HepG2 (cell line): ENCODE measurements around the gene FGD3. TPM values are rescaled to one million over a fixed set of nuclear protein-coding genes. Genes with fewer than 3 reads are reported as not detected.

Source experiments
- ATAC-seq: fragments of 200-7000 bp; cut with Tn5 transposase; 3 replicates; pipeline ENCODE4 v1.9.1; 2020; ENCODE audit warnings: mild to moderate bottlenecking, moderate library complexity
- BruUV-seq: library from RNA; stranded (reverse); fragments of 400-500 nt; replicated peaks from 2 replicates; lab custom pipeline; 2021; lab: Mats Ljungman, UMichigan
- CTCF ChIA-PET: fragments of 300-600 bp; formaldehyde crosslinking; extraction: SDS; loops from one replicate; lab custom pipeline; 2021; ENCODE audit warnings: low total read pairs, inconsistent platforms, low intra/inter-chr PET ratio; lab: Yijun Ruan, JAX
- POLR2A ChIA-PET: fragments of 350-600 bp; sonication (Branson Sonifier 250); formaldehyde crosslinking; loops from one replicate; lab custom pipeline; 2020; ENCODE audit warnings: antibody characterized with exemption, inconsistent platforms; lab: Yijun Ruan, JAX
- DNase-seq: peaks from one replicate; pipeline ENCODE4 v3.0.0-alpha.2; 2015; ENCODE audit warnings: low spot score
- FAIRE-seq: peaks from 3 replicates; lab custom pipeline; 2011; peaks lifted over from hg19 to GRCh38; lab: Jason Lieb, UNC
- H2AFZ ChIP-seq: one replicate; pipeline ENCODE4 v1.6.1; 2011; ENCODE audit warnings: low read length, inconsistent platforms
- H3K27ac ChIP-seq: fragments of 300-600 bp; 3 replicates; pipeline ENCODE4 v1.8.0; 2011; ENCODE audit warnings: mixed run types, mild to moderate bottlenecking, mixed read lengths, low read length, inconsistent platforms; ENCODE audit not compliant: insufficient read depth; ENCODE audit errors: extremely low read length
- H3K27me3 ChIP-seq, 2 experiments: fragments of 200-600 bp in 1 of 2; 2 replicates in 1 of 2; 3 replicates in 1 of 2; pipeline versions ENCODE4 v1.6.0 to v1.8.0; 2011; ENCODE audit warnings: low read length in 2 of 2, mild to moderate bottlenecking in 2 of 2, moderate library complexity in 2 of 2, inconsistent platforms in 1 of 2; ENCODE audit not compliant: insufficient read depth in 2 of 2, control insufficient read depth in 1 of 2
- H3K36me3 ChIP-seq, 2 experiments: fragments of 200-600 bp in 1 of 2; replicated peaks in 1 of 2; 2 replicates in 1 of 2; 3 replicates in 1 of 2; pipeline versions ENCODE4 v1.5.1 to v1.8.0; 2011; ENCODE audit warnings: low read length in 2 of 2, inconsistent platforms in 1 of 2; ENCODE audit not compliant: insufficient read depth in 2 of 2, control insufficient read depth in 1 of 2
- H3K4me1 ChIP-seq: 2 replicates; pipeline ENCODE4 v1.5.1; 2012; ENCODE audit warnings: low read length, inconsistent platforms; ENCODE audit not compliant: insufficient read depth
- H3K4me2 ChIP-seq: 2 replicates; pipeline ENCODE4 v1.6.0; 2011; ENCODE audit warnings: low read depth, low read length, inconsistent platforms
- H3K4me3 ChIP-seq, 3 experiments: fragments of 200-600 bp in 1 of 3; sonication (generic), shearing (Covaris generic) in 1 of 3; replicated peaks in 1 of 3; 2 replicates each; pipeline ENCODE4 v1.5.1; 2011 to 2016; ENCODE audit warnings: low read length in 3 of 3, inconsistent platforms in 2 of 3, low read depth in 2 of 3, mild to moderate bottlenecking in 2 of 3, control low read depth in 1 of 3, mixed read lengths in 1 of 3; ENCODE audit not compliant: insufficient read depth in 1 of 3
- H3K79me2 ChIP-seq: one replicate; pipeline ENCODE4 v1.6.1; 2011; ENCODE audit warnings: low read length, inconsistent platforms; ENCODE audit not compliant: insufficient read depth
- H3K9ac ChIP-seq: 2 replicates; pipeline ENCODE4 v1.6.0; 2011; ENCODE audit warnings: mild to moderate bottlenecking, low read depth, low read length, inconsistent platforms; ENCODE audit not compliant: insufficient read depth
- H3K9me3 ChIP-seq: 2 replicates; pipeline ENCODE4 v1.5.1; 2012; ENCODE audit warnings: mild to moderate bottlenecking, low read length
- H4K20me1 ChIP-seq: 2 replicates; pipeline ENCODE4 v1.6.0; 2011; ENCODE audit warnings: inconsistent platforms, mild to moderate bottlenecking, low read length, moderate library complexity; ENCODE audit not compliant: insufficient read depth
- ARID2 ChIP-seq: sonication (generic); formaldehyde crosslinking; IDR thresholded peaks from 2 replicates; pipeline ENCODE4 v1.8.1; 2022; ENCODE audit warnings: mild to moderate bottlenecking, missing genetic modification reagents, borderline replicate concordance
- ATF7-NPFF ChIP-seq: sonication (generic); formaldehyde crosslinking; IDR thresholded peaks from 2 replicates; pipeline ENCODE4 v1.8.1; 2023; ENCODE audit warnings: mild to moderate bottlenecking, low read depth, missing genetic modification reagents, moderate library complexity
- FOXA3 ChIP-seq: IDR thresholded peaks from 2 replicates; pipeline ENCODE4 v1.6.1; 2016; ENCODE audit warnings: missing genetic modification reagents, missing compliant biosample characterization
- GTF3A ChIP-seq: sonication (generic); formaldehyde crosslinking; conservative IDR thresholded peaks from 2 replicates; pipeline ENCODE4 v1.4.0; 2020; ENCODE audit warnings: mild to moderate bottlenecking, missing genetic modification reagents
- HIC2 ChIP-seq: sonication (generic); formaldehyde crosslinking; IDR thresholded peaks from 2 replicates; pipeline ENCODE4 v1.9.0; 2022; ENCODE audit warnings: low read depth, missing genetic modification reagents
- KDM3A ChIP-seq: IDR thresholded peaks from 2 replicates; pipeline ENCODE4 v1.6.1; 2018; ENCODE audit warnings: low read depth, missing compliant biosample characterization
- NFYB ChIP-seq: sonication (generic); formaldehyde crosslinking; IDR thresholded peaks from 2 replicates; pipeline ENCODE4 v1.4.0; 2020; ENCODE audit warnings: missing genetic modification reagents
- NFYC ChIP-seq: IDR thresholded peaks from 2 replicates; pipeline ENCODE4 v1.6.1; 2016; ENCODE audit warnings: missing genetic modification reagents, missing compliant biosample characterization
- NR2F2 ChIP-seq: IDR thresholded peaks from 2 replicates; pipeline ENCODE4 v1.6.1; 2012; ENCODE audit warnings: low read depth, inconsistent platforms, borderline replicate concordance
- PATZ1 ChIP-seq: sonication (generic); formaldehyde crosslinking; IDR thresholded peaks from 2 replicates; pipeline ENCODE4 v1.4.0; 2020; ENCODE audit warnings: missing genetic modification reagents
- POLR2AphosphoS5 ChIP-seq: IDR thresholded peaks from 2 replicates; pipeline ENCODE4 v1.6.1; 2012; ENCODE audit warnings: low read depth, low read length
- RCOR2 ChIP-seq: IDR thresholded peaks from 2 replicates; pipeline ENCODE4 v1.6.1; 2016; ENCODE audit warnings: missing biosample characterization, missing genetic modification reagents
- TAF15 ChIP-seq: fragments of 200-400 bp; formaldehyde crosslinking; IDR thresholded peaks from one replicate; pipeline ENCODE4 v1.6.1; 2018; ENCODE audit warnings: mild to moderate bottlenecking, low read depth, low read length; ENCODE audit not compliant: poor library complexity, severe bottlenecking
- TCF7L2 ChIP-seq: IDR thresholded peaks from 2 replicates; pipeline ENCODE4 v1.6.1; 2011; ENCODE audit warnings: mild to moderate bottlenecking, low read depth, low read length, moderate library complexity
- ZNF138 ChIP-seq: sonication (generic); formaldehyde crosslinking; IDR thresholded peaks from 2 replicates; pipeline ENCODE4 v1.5.0; 2020; ENCODE audit warnings: mild to moderate bottlenecking, low read depth, missing genetic modification reagents
- ZNF577 ChIP-seq: sonication (generic); formaldehyde crosslinking; IDR thresholded peaks from 2 replicates; pipeline ENCODE4 v1.4.0; 2020; ENCODE audit warnings: mild to moderate bottlenecking, low read depth, missing genetic modification reagents, borderline replicate concordance
- ZNF629 ChIP-seq: sonication (generic); formaldehyde crosslinking; conservative IDR thresholded peaks from 2 replicates; pipeline ENCODE4 v1.5.0; 2020; ENCODE audit warnings: missing genetic modification reagents
- ZNF749 ChIP-seq: sonication (generic); formaldehyde crosslinking; IDR thresholded peaks from 2 replicates; pipeline ENCODE4 v1.8.0; 2022; ENCODE audit warnings: mild to moderate bottlenecking, missing genetic modification reagents, moderate library complexity, borderline replicate concordance
- WGBS: methylation state at CpG from one replicate; pipeline ENCODE4 v1.1.6; 2017; ENCODE audit warnings: low lambda C conversion rate; 5-methylcytosine and 5-hydroxymethylcytosine counted together
- in situ Hi-C: cut with HindIII; loops from 2 replicates; pipeline ENCODE4 v1.10.0; 2017; ENCODE audit warnings: low pct_unique_long_range_greater_than_20kb; ENCODE audit not compliant: extremely low pct_ligation_motif_present
- intact Hi-C: fragments of 100-400 bp; cut with micrococcal nuclease; formaldehyde crosslinking; loops from one replicate; pipeline ENCODE4 v1.10.0; 2022; ENCODE audit not compliant: unreplicated experiment
- polyA plus RNA-seq, 8 experiments: library from polyadenylated mRNA; depleted of rRNA in 3 of 8; stranded (reverse) in 7 of 8; unstranded in 1 of 8; fragments of >200 nt; fragmentation: Illumina TruSeq in 4 of 8; extraction: Trizol in 4 of 8; gene quantifications; 2 replicates each; pipeline versions ENCODE4 v1.2.1 to v1.2.3, GENCODE V29; 2011 to 2016; ENCODE audit warnings: low read depth in 4 of 8, missing spikeins in 1 of 8, mixed read lengths in 1 of 8; ENCODE audit not compliant: insufficient read depth in 1 of 8
- total RNA-seq, 5 experiments: library from RNA; depleted of rRNA; stranded (reverse); fragments of >200 nt; fragmentation: Illumina TruSeq; extraction: Trizol; gene quantifications; 2 replicates each; pipeline ENCODE4 v1.2.3, GENCODE V29; 2016; ENCODE audit warnings: low read depth in 1 of 5
- TF ChIP-seq, protein P1 (sequence below): sonication (generic); formaldehyde crosslinking; IDR thresholded peaks from 2 replicates; pipeline ENCODE4 v1.5.0; 2020; ENCODE audit warnings: mild to moderate bottlenecking, missing genetic modification reagents, borderline replicate concordance

The FGD3 gene
- total and polyA plus RNA-seq, 2 of the 13 experiments (the other 11 are each of a cell fraction or from before 2014, with no cell fraction given): 0.53 to 1.1 TPM

- 0 out of 5 replicates have a peak, but pooled peaks cover 0 to 2% of the 10 kb centered on the region in 2 experiments for H3K27me3 ChIP-seq
- H3K4me1 ChIP-seq: peaks cover 13% of the 10 kb centered on the region
- no peak for TF ChIP-seq RCOR2 (CRISPR knock-in tag)
- no peak for TF ChIP-seq NR2F2
- TF ChIP-seq ZNF138 (CRISPR knock-in tag): no peak
- TF ChIP-seq ARID2 (CRISPR knock-in tag): no peak
- TF ChIP-seq ATF7-NPFF (CRISPR knock-in tag): no peak
- TF ChIP-seq ZNF629 (CRISPR knock-in tag): no peak
- TF ChIP-seq KDM3A (CRISPR knock-in tag): no peak
- TF ChIP-seq, protein P1, sequence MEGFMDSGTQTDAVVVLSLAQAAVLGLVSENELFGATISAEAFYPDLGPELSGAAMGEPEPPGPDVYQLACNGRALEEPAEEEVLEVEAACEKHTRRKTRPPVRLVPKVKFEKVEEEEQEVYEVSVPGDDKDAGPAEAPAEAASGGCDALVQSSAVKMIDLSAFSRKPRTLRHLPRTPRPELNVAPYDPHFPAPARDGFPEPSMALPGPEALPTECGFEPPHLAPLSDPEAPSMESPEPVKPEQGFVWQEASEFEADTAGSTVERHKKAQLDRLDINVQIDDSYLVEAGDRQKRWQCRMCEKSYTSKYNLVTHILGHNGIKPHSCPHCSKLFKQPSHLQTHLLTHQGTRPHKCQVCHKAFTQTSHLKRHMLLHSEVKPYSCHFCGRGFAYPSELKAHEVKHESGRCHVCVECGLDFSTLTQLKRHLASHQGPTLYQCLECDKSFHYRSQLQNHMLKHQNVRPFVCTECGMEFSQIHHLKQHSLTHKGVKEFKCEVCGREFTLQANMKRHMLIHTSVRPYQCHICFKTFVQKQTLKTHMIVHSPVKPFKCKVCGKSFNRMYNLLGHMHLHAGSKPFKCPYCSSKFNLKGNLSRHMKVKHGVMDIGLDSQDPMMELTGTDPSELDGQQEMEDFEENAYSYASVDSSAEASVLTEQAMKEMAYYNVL (CRISPR knock-in tag): no peak
- no peak for TF ChIP-seq FOXA3 (CRISPR knock-in tag)
- TF ChIP-seq NFYC (CRISPR knock-in tag): no peak
- no peak for TF ChIP-seq HIC2 (CRISPR knock-in tag)
- TF ChIP-seq TCF7L2: no peak
- TF ChIP-seq NFYB (CRISPR knock-in tag): no peak
- TF ChIP-seq PATZ1: no peak
- no peak for TF ChIP-seq ZNF749 (CRISPR knock-in tag)
- TF ChIP-seq POLR2AphosphoS5: no peak
- TF ChIP-seq TAF15: no peak
- TF ChIP-seq GTF3A: no peak
- TF ChIP-seq ZNF577: no peak
- TF ChIP-seq, all 625 proteins: peak for 0
- Histone ChIP-seq H2AFZ (no peak overlapping the region), H4K20me1 (no peaks in the 10 kb centered on the region), H3K9ac (no peak overlapping the region), H3K79me2 (no peaks in the 10 kb centered on the region), H3K4me2 (no peak overlapping the region), H3K4me3 (no peak overlapping the region), H3K36me3 (no peaks in the 10 kb centered on the region), H3K27ac (no peak overlapping the region), H3K9me3 (no peaks in the 10 kb centered on the region)
- no peak for FAIRE-seq
- intact Hi-C loops (no loop called here), in situ Hi-C loops (no loop called here)
- CTCF ChIA-PET: no interaction called here
- POLR2A ChIA-PET: interaction anchor here (0.7 kb wide), 1 partner anchor 62 kb away, joined by 3 read pairs; no protein-coding TSS in a partner anchor
- WGBS: 62% methylated on average over 6 of the region's 6 CpGs
- no TSS peak for BruUV-seq
- no peak for ATAC-seq
- DNase-seq: no peak
Measured at GRCh38 chr9:93033531-93033930, 86.2 kb downstream of the FGD3 start.
